OCI-LY7 (cell line): ENCODE data around the gene LIN37. TPM values are rescaled to one million over a fixed set of nuclear protein-coding genes. Genes with fewer than 3 reads are reported as not detected.

Experiments
- BruUV-seq: library from RNA; stranded (reverse); fragments of 400-500 nt; replicated peaks from 2 replicates; lab custom pipeline; 2021; lab: Mats Ljungman, UMichigan
- CTCF ChIA-PET: fragments of 300-600 bp; sonication (Branson Sonifier 250); formaldehyde crosslinking; loops from one replicate; lab custom pipeline; 2022; ENCODE audit warnings: antibody characterized with exemption; ENCODE audit not compliant: unreplicated experiment; lab: Charles Lee
- POLR2A ChIA-PET: fragments of 300-600 bp; sonication (Branson Sonifier 250); formaldehyde crosslinking; loops from one replicate; lab custom pipeline; 2022; ENCODE audit warnings: antibody characterized with exemption; lab: Charles Lee
- DNase-seq: peaks from one replicate; pipeline ENCODE4 v3.0.0-alpha.2; 2015; ENCODE audit warnings: low spot score
- H2AFZ ChIP-seq: fragments of 200-600 bp; sonication (generic), shearing (Covaris generic); 2 replicates; pipeline ENCODE4 v1.6.1; 2014; ENCODE audit warnings: mild to moderate bottlenecking, antibody characterized with exemption, low read length, moderate library complexity
- H3K27ac ChIP-seq: fragments of 200-600 bp; sonication (generic); 2 replicates; pipeline ENCODE4 v1.5.1; 2014; ENCODE audit warnings: mixed run types, low read depth, mild to moderate bottlenecking, moderate library complexity, low read length, inconsistent platforms; ENCODE audit not compliant: poor library complexity, severe bottlenecking
- H3K36me3 ChIP-seq: fragments of 200-600 bp; sonication (generic); 2 replicates; pipeline ENCODE4 v1.6.1; 2014; ENCODE audit warnings: mild to moderate bottlenecking, antibody characterized with exemption, low read length, moderate library complexity, mixed read lengths; ENCODE audit not compliant: insufficient read depth
- H3K4me1 ChIP-seq: fragments of 200-600 bp; sonication (generic); 2 replicates; pipeline ENCODE4 v1.5.1; 2014; ENCODE audit warnings: mild to moderate bottlenecking, low read length; ENCODE audit not compliant: insufficient read depth, poor library complexity, severe bottlenecking
- H3K4me2 ChIP-seq: fragments of 200-600 bp; sonication (generic); 2 replicates; pipeline ENCODE4 v1.6.1; 2014; ENCODE audit warnings: mild to moderate bottlenecking, low read length
- H3K4me3 ChIP-seq: fragments of 200-600 bp; sonication (generic); 2 replicates; pipeline ENCODE4 v1.5.1; 2014; ENCODE audit warnings: mild to moderate bottlenecking, low read depth, low read length; ENCODE audit not compliant: poor library complexity, severe bottlenecking
- H3K79me2 ChIP-seq: fragments of 200-600 bp; sonication (generic); 2 replicates; pipeline ENCODE4 v1.6.1; 2016; ENCODE audit warnings: low read depth, mild to moderate bottlenecking, low read length, moderate library complexity, mixed read lengths; ENCODE audit not compliant: insufficient read depth
- H3K9me2 ChIP-seq: fragments of 200-600 bp; sonication (generic); 2 replicates; pipeline ENCODE4 v1.6.1; 2016; ENCODE audit warnings: mild to moderate bottlenecking, low read length, mixed read lengths; ENCODE audit not compliant: insufficient read depth
- H3K9me3 ChIP-seq: fragments of 200-600 bp; sonication (generic); 2 replicates; pipeline ENCODE4 v1.6.1; 2014; ENCODE audit warnings: mild to moderate bottlenecking, mixed run types, low read length, mixed read lengths
- H4K20me1 ChIP-seq: fragments of 200-600 bp; sonication (generic); 2 replicates; pipeline ENCODE4 v1.6.1; 2014; ENCODE audit warnings: mild to moderate bottlenecking, antibody characterized with exemption, low read length, moderate library complexity, mixed read lengths; ENCODE audit not compliant: insufficient read depth
- EZH2phosphoT487 ChIP-seq: fragments of 200-600 bp; sonication (generic); IDR thresholded peaks from 2 replicates; pipeline ENCODE4 v1.6.1; 2018; ENCODE audit warnings: low read depth, borderline replicate concordance, mild to moderate bottlenecking, mixed run types, antibody characterized with exemption, low read length, moderate library complexity, mixed read lengths
- intact Hi-C: fragments of 100-400 bp; cut with micrococcal nuclease; formaldehyde crosslinking; loops from one replicate; pipeline ENCODE4 v1.10.0; 2022; ENCODE audit not compliant: unreplicated experiment
- total RNA-seq, 2 experiments: library from RNA; depleted of rRNA in 1 of 2; stranded (reverse); fragments of >200 nt in 1 of 2; shearing (Covaris generic) in 1 of 2; gene quantifications; 2 replicates each; pipeline ENCODE4 v1.2.3, GENCODE V29; 2014 to 2022
- TF ChIP-seq, protein P1 (sequence below): fragments of 200-600 bp; sonication (generic); conservative IDR thresholded peaks from 2 replicates; pipeline ENCODE4 v1.5.1; 2014; ENCODE audit warnings: mild to moderate bottlenecking, antibody characterized with exemption, low read length, moderate library complexity, mixed read lengths

Gene LIN37
- total RNA-seq, 2 experiments from 2014 or later: 11.6 to 11.7 TPM

DNA sequence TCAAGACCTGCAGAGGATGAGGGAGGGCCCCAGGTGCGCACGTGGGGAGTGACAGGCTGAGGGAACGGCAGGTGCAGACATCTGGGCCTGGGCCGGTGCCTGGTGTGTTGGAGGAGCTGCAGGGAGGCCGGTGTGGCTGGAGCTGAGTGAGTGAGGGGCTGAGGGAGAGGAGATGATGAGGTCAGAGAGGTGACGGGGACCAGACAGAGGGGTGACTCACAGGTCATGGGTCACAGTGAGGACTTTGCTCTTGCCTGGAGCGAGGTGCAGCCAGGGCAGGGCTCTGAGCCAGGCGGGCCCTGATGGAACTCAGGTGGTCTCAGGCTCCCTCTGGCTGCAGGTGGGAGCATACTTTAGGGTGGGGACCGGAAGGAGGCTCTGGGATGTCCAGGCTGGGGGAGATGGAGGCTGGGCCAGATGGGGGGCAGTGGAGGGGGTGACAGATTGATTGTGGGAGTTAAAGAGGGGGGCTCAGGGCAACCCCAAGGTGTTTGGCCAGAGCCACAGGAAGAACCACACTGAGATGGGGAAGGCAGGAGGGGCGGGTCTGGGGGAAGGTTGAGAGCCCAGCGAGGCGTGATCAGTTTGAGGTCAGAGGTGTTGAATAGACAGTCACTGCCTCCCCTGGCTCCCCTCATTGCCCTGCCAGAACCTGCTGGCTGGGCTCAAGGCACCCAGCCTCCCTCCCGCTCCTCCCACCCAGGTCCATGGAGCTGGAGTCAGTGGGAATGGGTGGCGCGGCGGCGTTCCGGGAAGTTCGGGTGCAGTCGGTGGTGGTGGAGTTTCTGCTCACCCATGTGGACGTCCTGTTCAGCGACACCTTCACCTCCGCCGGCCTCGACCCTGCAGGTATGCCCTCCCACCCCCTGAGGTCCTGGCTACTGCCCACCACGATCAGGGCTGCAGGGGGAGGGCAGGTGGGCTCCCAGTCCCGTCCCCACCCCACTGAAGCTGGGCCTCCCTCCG lies 35.4 kb downstream of the LIN37 start:
- no TSS peak for BruUV-seq
- POLR2A ChIA-PET: no interaction called here
- intact Hi-C loops: no loop called here

DNA sequence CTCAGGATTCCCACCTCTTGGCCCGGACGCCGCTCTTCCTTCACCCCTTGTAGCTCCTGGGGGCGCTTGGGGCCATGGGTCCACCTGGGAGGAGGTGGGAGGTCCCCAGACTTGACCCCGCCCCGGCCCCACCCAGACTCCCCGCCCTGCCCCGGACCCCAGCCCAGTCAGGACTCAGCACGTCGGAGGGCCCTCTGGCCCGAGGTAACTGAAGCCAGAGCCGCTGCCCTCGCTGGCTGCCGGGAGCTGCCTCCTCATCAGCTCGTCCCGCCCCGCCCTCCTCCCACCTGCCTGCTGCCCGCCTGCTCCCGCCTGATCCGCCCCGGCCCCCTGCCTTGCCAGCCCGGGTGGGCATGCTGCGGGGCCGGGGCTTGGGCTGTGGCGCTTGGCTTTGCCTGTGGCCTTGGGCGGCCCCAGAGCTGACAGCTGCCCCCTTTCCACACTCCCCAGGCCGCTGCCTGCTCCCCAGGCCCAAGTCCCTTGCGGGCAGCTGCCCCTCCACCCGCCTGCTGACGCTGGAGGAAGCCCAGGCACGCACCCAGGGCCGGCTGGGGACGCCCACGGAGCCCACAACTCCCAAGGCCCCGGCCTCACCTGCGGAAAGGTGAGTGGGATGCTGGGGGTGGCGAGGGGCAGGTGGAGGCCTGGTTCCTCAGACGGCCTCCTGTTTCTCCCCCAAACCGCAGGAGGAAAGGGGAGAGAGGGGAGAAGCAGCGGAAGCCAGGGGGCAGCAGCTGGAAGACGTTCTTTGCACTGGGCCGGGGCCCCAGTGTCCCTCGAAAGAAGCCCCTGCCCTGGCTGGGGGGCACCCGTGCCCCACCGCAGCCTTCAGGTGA lies 36.3 kb downstream of the LIN37 start:
- Histone ChIP-seq H2AFZ (no peak overlapping the region), H3K9me2 (no peaks in the 10 kb centered on the region), H3K4me1 (no peaks in the 10 kb centered on the region), H3K36me3 (peaks cover 5% of the 10 kb centered on the region; the same call in 1 of the 2 replicates), H3K79me2 (no peaks in the 10 kb centered on the region), H3K9me3 (no peaks in the 10 kb centered on the region), H3K4me2 (no peak overlapping the region), H3K4me3 (no peak overlapping the region), H4K20me1 (no peaks in the 10 kb centered on the region), H3K27ac (no peak overlapping the region)
- intact Hi-C loops: no loop called here
- TF ChIP-seq, protein P1, sequence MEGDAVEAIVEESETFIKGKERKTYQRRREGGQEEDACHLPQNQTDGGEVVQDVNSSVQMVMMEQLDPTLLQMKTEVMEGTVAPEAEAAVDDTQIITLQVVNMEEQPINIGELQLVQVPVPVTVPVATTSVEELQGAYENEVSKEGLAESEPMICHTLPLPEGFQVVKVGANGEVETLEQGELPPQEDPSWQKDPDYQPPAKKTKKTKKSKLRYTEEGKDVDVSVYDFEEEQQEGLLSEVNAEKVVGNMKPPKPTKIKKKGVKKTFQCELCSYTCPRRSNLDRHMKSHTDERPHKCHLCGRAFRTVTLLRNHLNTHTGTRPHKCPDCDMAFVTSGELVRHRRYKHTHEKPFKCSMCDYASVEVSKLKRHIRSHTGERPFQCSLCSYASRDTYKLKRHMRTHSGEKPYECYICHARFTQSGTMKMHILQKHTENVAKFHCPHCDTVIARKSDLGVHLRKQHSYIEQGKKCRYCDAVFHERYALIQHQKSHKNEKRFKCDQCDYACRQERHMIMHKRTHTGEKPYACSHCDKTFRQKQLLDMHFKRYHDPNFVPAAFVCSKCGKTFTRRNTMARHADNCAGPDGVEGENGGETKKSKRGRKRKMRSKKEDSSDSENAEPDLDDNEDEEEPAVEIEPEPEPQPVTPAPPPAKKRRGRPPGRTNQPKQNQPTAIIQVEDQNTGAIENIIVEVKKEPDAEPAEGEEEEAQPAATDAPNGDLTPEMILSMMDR: no peak
- no peak for TF ChIP-seq EZH2phosphoT487
- ChIA-PET CTCF (interaction anchor here (0.6 kb wide), 1 partner anchor 8 kb away, joined by 7 read pairs; no protein-coding TSS in a partner anchor), POLR2A (no interaction called here)
- no peak for DNase-seq
- no TSS peak for BruUV-seq

More for the DNA sequence above, 35.4 kb downstream of the LIN37 start:
- Histone ChIP-seq H3K36me3 (peaks cover 5% of the 10 kb centered on the region; the same call in 1 of the 2 replicates), H3K4me2 (no peak overlapping the region), H3K9me3 (no peaks in the 10 kb centered on the region), H2AFZ (no peak overlapping the region), H3K27ac (no peak overlapping the region), H3K4me1 (no peaks in the 10 kb centered on the region), H4K20me1 (no peaks in the 10 kb centered on the region), H3K9me2 (no peaks in the 10 kb centered on the region), H3K4me3 (no peak overlapping the region), H3K79me2 (no peaks in the 10 kb centered on the region)
- TF ChIP-seq, protein P1: no peak
- no peak for TF ChIP-seq EZH2phosphoT487
- CTCF ChIA-PET: no interaction called here
- no peak for DNase-seq
